Loucy (cell line): Measurements from ENCODE around the gene RELT.

Source experiments
- CTCF ChIP-seq: fragments of 200-600 bp; sonication (generic); conservative IDR thresholded peaks from 2 replicates; pipeline ENCODE4 v1.5.1; 2014; ENCODE audit warnings: mild to moderate bottlenecking, antibody characterized with exemption, low read length
- EZH2phosphoT487 ChIP-seq: fragments of 200-600 bp; IDR thresholded peaks from 2 replicates; pipeline ENCODE4 v1.6.1; 2018; ENCODE audit warnings: antibody characterized with exemption, mild to moderate bottlenecking, moderate library complexity, borderline replicate concordance

- TF ChIP-seq CTCF (no peak), EZH2phosphoT487 (no peak)
These were observed 22.8 kb upstream of the RELT start for GRCh38 chr11:73353422-73353821.
